ENCODE measurements around the gene FXYD6. TPM values are rescaled to one million over a fixed set of nuclear protein-coding genes. Genes with fewer than 3 reads are reported as not detected.

The FXYD6 gene
- total RNA-seq, 1 experiment from 2014 or later = 1.1 TPM

DNA sequence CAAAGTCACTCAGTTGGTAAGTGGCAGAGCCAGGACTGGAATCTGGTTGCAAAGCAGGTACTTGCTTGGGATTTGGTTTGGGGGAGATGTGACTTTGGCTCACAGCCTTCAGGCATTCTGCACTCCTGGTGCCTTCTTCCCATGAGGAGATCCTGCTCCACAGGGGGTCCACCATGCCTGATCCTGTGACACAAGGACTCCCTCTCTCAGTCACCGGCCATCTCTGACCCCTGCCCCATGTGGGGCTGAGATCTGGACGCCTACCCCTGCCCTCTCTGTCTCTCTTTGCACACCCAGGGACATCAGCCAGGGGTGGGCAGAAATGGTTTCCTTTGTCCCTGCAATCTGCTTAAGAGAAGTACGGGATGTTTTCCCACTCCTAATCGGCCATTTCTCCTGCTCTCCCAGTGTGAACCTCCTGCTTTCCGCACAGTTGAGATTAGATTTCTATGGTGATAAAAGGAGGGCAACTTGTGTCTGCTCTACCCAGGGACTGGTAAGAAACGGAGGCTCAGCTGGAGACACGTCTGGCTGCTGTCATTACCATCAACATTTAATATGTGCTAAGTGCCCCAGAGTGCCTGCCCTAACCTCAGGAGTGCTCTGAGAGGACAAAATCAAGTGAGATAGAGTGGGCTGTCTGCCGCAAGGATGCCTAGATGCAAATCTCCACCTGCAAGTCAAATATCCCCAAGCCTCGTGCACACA lies 11.1 kb upstream of the FXYD6 start:
- no peak for DNase-seq (ENCODE audit: low read depth)

GRCh38 chr11:117885777-117886176 lies 9.3 kb upstream of the FXYD6 start:
- no peak for DNase-seq (ENCODE audit: low read depth)

GRCh38 chr11:117884994-117885393 lies 8.5 kb upstream of the FXYD6 start:
- DNase-seq (ENCODE audit: low read depth) = no peak

DNA sequence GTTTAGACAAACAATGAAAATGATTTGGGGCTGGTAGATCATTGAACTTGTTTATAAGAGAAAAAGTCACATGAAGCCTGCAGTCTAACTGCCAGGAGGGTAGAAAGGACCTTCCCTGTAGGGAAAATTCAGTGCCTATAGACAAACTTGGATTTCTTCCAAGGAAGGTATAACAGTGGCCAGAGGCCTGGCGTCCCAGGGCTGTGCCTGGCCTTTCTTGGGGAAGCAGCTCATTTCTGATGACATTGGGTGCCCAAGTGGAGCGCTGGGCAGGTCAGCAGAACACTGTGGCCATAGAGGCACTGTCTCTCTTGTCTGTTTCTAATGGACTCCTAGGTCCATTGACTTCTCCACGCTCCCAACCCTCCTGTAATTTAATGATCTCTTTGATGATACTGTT lies 6.6 kb upstream of the FXYD6 start:
- no peak for DNase-seq (ENCODE audit: low read depth)

DNA sequence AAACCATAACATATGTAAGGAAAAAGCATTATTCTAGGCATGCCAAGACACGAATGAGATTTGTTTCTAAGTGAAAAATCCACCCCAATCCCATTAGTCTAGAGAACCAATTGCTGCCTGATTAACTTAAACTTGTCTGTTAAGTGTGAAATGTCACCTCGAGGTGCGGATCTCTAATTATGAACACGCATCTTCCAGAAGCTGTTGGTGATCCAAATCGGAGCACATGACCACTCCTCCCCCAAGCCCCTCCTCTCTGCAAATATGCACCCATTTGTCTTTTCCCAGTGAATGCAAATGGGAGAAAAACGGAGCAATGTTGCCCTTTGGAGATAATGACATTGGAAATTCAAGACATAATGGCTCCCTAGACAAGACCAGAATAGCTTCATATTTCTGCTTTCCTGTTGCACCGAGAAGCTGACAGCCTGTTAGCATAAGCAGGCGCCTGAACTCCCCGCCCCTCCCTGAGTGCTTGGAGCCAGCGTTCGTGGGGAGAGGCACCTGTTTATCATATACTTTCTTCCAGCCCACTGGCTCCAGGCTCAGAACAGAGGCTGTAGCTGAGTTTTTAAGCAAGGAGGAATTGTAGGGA lies 6.0 kb upstream of the FXYD6 start:
- no peak for DNase-seq (ENCODE audit: low read depth)

GRCh38 chr11:117881217-117881616 lies 4.8 kb upstream of the FXYD6 start:
- DNase-seq (ENCODE audit: low read depth) = no peak

DNA sequence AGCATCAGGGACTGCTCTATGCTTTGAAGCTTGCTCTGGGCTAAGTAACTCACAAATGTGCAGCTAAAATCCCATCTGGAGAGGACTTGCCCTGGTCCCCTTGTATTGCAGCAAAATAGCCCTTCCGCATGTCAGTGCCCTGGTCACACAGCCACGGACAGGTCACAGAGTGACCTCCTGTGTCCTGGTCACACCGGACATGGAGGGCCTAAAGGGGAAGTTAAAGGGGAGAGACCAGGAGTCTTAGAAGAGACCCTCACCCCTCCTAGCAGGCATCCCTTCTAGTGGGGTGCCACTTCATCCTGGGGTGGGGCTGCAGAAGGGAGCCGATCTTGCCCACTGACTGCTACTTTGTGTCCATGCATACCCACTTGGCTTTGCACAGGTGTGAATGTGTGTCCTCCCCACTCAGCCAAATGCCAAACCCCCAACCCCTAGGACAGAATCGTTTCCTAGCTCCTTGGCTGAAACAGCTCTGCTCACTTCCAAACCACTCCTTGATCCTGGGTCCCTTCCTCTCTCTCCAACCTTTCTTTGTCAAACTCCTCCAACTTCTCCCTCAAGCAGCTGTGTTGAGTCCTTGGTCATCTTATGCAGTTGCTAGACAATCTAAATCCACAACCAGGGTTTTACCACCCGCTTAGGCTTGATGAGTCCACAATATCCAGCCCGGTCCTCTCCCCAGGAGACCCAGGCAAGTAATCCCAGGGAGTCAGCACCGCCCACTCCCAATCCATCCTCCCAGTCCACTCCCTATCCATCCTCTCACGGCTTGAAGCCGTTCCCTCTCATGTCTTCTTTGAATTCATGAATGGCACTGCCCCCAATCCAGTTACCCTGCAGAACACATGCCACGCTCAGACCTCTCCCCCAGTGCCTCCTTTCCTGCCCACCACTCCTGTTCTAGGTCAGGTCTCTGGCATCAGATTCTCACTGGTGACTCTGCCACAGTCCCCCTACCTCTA lies 3.3 kb upstream of the FXYD6 start:
- no peak for DNase-seq (ENCODE audit: low read depth)

- no peak for DNase-seq (ENCODE audit: low read depth)
These were observed 2.5 kb upstream of the FXYD6 start for GRCh38 chr11:117878939-117879475.

GRCh38 chr11:117878314-117878938 lies 2.0 kb upstream of the FXYD6 start:
- DNase-seq (ENCODE audit: low read depth) = no peak

DNA sequence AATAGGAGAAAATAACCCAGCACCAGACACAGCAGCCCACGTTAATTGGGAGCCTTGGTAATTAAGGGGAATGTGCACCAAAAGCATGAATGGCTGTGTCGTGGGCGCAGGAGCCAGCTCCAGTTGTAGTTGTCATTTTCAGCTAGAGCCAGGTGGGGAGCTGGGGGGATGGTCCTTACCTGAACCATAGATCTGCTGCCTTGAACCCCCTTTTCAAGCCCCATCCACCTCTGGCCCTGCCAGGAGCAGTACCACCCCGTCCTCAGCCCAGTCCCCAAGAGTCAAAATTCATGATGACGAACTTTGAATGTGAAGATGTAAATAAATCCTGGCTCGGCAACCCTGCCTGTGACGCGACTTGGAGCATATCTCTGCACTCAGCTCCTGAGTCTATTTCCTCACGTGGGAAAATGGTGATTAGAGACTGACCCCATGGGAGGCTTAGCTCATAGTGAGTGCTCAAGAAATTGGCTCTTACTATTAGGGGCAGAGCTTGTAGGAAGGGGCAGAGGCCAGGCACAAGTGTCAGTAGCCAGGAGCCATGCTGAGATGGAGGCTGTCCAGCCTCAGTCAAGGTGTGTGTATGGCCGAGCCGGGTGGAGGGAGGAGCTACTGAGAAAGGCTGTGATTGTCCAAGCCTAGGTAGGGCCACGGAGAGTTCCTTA lies 794 bp upstream of the FXYD6 start:
- no peak for DNase-seq (ENCODE audit: low read depth)

DNA sequence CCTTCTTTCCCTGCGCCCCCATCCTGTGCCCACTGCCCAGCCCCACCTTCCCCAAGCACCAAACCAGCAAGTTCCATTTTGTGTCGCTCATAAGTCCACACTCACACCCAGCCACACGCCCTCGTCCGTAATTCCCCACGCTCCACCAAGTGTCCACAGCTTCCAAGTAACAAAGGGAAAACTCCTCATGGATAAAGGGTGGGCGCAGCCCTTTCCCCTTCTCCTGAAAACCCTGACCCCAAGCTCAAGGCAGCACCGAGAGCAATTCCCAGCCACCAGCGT lies 458 bp downstream of the FXYD6 start:
- DNase-seq (ENCODE audit: low read depth) = no peak

GRCh38 chr11:117875382-117876058 lies 938 bp downstream of the FXYD6 start:
- no peak for DNase-seq (ENCODE audit: low read depth)

DNA sequence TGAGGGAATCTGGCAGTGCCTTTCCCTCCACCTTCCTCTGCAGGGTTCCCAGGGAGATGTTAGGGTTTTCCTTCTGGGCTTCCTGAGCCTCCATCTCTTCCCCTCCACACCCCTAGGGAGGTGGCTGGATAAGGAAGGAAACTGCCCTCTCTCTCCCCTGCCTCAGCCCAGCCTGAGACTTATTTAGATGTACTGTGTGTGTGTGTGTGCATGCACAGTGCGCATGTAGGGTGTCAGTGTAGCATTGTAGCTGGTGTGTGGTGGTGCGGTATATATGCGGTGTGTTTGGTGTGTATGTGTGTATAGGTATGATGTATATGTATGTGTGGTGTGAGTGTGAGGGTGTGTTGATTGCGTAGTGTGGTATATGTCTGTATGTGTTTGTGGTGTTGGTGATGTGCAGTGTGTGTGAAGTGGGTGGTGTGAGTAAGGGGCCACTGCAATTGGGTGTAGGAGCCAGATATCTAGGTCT lies 1.5 kb downstream of the FXYD6 start:
- no peak for DNase-seq (ENCODE audit: low read depth)

- DNase-seq (ENCODE audit: low read depth) = no peak
These were observed 2.1 kb downstream of the FXYD6 start for GRCh38 chr11:117874253-117874909.

- no peak for DNase-seq (ENCODE audit: low read depth)
These were observed 2.7 kb downstream of the FXYD6 start for GRCh38 chr11:117873828-117874125.

DNA sequence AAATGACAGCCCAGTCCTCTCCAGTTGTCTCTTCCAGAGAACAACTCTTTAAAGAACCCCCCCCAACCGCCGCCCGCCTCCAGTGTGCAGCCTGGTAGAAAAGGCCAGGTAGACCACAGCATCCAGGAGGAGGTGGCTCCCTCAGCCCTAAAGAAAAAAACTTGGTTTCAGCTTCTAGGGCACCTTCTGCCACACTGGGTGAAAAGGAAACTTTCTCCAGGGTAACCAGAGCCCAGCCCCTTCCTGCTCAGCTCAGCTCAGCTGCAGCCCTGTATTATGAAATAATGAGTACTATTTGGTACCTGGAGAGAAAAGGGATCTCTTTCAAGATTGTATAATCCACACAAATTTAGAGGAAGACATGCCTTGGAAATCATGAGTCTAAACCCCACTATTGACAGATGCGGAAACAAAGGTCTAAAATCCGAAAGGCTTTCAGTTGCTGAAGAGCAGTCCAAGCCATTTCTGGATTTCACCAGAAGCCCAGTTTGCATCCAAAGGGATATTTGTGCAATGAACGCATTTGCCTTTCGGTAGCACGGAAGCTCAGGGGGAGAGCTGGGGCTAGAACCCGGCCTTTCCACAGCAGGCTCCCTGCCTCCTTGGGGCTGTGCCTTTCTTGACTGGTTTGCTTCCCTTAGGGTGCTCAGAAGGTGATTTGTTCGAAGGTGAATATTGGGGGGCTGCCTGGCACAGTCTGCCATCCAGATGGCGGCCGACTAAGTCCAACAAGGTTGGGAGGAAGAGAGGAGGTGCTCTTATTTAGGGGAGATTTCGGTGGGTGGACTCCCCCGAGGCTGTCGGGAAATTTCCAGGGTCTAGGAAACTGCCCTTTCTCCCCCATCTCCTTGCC lies 3.3 kb downstream of the FXYD6 start:
- no peak for DNase-seq (ENCODE audit: low read depth)

GRCh38 chr11:117872420-117872961 lies 4.0 kb downstream of the FXYD6 start:
- no peak for DNase-seq (ENCODE audit: low read depth)

DNA sequence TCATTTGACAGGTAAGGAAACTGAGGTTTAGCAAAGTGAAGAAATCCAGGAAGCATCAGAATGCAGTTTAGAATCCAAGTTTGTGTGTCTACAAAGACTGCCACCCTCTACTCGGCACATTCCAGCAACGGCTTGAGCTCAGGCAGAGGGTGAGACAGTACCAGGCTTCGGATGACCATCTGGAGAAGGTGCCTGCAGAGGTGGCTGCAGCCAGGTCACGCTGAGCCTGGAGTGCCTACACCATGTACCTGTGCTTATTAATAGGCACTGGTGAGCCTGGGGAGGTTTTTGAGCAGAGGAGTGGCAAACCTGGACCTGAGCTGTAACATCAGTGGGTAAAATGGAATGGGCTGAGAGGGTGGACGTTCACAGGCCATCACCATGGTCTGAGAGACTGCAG lies 4.7 kb downstream of the FXYD6 start:
- no peak for DNase-seq (ENCODE audit: low read depth)

GRCh38 chr11:117871160-117871559 lies 5.3 kb downstream of the FXYD6 start:
- DNase-seq (ENCODE audit: low read depth) = no peak

All from HT1080 (cell line).